Measurements from ENCODE around the gene URGCP.

Gene URGCP

DNA sequence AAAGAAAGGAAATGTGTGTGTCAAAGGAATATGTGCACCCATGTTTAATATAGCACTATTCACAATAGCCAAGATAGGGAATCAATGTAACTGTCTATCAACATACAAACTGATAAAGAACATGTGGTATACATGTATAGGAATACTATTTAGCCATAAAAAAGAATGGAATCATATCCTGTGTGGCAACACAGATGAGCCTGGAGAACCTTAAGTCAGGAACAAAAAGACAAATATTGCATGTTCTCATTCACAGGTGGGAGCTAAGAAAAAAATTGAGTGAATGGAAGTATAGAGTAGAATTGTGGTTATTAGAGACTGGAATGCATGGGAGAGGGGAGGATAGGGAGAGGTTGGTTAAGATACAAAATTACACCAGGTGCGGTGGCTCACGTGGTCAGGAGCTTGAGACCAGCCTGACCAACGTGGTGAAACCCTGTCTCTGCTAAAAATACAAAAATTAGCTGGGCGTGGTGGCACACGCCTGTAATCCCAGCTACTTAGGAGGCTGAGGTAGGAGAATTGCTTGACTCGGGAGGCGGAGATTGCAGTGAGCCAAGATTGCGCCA, 10.5 kb downstream of the URGCP start:
- Histone ChIP-seq H3K4ac (ENCODE audit: low read depth, low read length) (no peak overlapping the region), H4K8ac (ENCODE audit: low read depth, low read length) (no peak overlapping the region), H3K36me3 (ENCODE audit: control insufficient read depth, insufficient read depth, low read length) (no peaks in the 10 kb centered on the region), H2BK120ac (ENCODE audit: low read depth, low read length) (no peak overlapping the region), H3K4me1 (ENCODE audit: control insufficient read depth, low read depth, low read length) (no peaks in the 10 kb centered on the region), H3K23ac (ENCODE audit: low read length) (no peak overlapping the region), H3K27me3 (ENCODE audit: insufficient read depth, low read length, poor library complexity) (no peaks in the 10 kb centered on the region), H3K4me2 (ENCODE audit: low read length) (no peak overlapping the region), H3K27ac (ENCODE audit: low read depth, low read length) (no peak overlapping the region), H2BK15ac (replicated peaks; ENCODE audit: low read depth) (no peak overlapping the region), H4K5ac (ENCODE audit: low read length) (no peak overlapping the region), H3K18ac (ENCODE audit: low read length) (no peak overlapping the region), H3K9ac (ENCODE audit: low read length) (no peak overlapping the region), H3K79me2 (ENCODE audit: control insufficient read depth, insufficient read depth, low read length) (peaks cover 1% of the 10 kb centered on the region), H2BK5ac (ENCODE audit: low read length) (no peak overlapping the region), H2AK5ac (ENCODE audit: low read length) (no peak overlapping the region), H3K79me1 (ENCODE audit: low read length) (peaks cover 2% of the 10 kb centered on the region), H3K4me3 (ENCODE audit: low read length) (no peak overlapping the region), H3K56ac (ENCODE audit: low read length) (no peak overlapping the region)
- no CpG with 5 or more reads among the region's 8 CpGs for WGBS (ENCODE audit: extremely low coverage, insufficient coverage, low lambda C conversion rate)
- DNase-seq = no peak

DNA sequence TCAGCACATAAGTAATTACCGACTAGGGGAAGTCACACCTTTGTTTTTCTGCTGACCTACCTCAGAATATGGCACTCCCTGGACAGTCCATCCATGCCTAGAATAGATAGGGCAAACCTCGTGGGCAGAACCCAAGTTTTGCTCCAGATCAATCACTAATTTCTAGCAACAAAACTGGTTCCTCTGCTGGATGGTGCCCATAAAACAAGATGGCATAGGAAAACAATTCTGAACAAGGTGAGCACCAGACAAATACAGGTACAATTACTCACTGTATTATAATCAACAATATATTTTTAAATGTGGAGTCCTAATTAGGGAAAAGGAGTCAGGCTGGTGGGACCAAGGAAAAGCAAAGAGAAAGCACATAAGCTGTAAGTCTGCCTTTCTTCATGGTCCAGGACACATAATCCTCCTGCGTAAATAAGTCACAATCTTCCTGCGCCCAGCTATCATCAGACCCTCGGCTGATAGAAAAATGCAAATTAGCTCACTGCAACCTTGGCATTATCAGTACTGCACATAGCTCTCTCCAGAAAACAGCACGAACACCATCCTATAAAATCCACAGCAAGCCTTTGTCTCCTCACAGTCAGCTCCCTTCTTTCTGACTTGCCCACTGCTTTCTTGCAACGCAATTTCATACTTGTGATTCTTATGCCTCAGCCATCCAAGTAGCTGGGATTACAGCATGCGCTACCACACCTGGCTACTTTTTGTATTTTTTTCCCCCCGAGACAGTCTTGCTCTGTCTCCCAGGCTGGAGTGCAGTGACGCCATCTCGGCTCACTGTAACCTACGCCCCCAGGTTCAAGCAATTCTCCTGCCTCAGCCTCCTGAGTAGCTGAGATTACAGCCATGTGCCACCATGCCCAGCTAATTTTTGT, 15.1 kb downstream of the URGCP start:
- no peak overlapping the region for H3K27ac ChIP-seq (ENCODE audit: low read depth, low read length)
- H3K79me1 ChIP-seq (ENCODE audit: low read length) = peaks cover 4% of the 10 kb centered on the region
- no peak overlapping the region for H3K23ac ChIP-seq (ENCODE audit: low read length)
- no peak overlapping the region for H4K5ac ChIP-seq (ENCODE audit: low read length)
- H3K79me2 ChIP-seq (ENCODE audit: control insufficient read depth, insufficient read depth, low read length) = no peaks in the 10 kb centered on the region
- H3K18ac ChIP-seq (ENCODE audit: low read length) = no peak overlapping the region
- H3K9ac ChIP-seq (ENCODE audit: low read length) = no peak overlapping the region
- H3K36me3 ChIP-seq (ENCODE audit: control insufficient read depth, insufficient read depth, low read length) = no peaks in the 10 kb centered on the region
- H3K4me2 ChIP-seq (ENCODE audit: low read length) = no peak overlapping the region
- H4K8ac ChIP-seq (ENCODE audit: low read depth, low read length) = no peak overlapping the region
- no peak overlapping the region for H3K56ac ChIP-seq (ENCODE audit: low read length)
- H2BK15ac ChIP-seq (replicated peaks; ENCODE audit: low read depth) = no peak overlapping the region
- no peaks in the 10 kb centered on the region for H3K27me3 ChIP-seq (ENCODE audit: insufficient read depth, low read length, poor library complexity)
- DNase-seq = no peak
- no CpG with 5 or more reads among the region's 12 CpGs for WGBS (ENCODE audit: extremely low coverage, insufficient coverage, low lambda C conversion rate)
- no peak overlapping the region for H2BK120ac ChIP-seq (ENCODE audit: low read depth, low read length)
- no peak overlapping the region for H3K4ac ChIP-seq (ENCODE audit: low read depth, low read length)
- H2AK5ac ChIP-seq (ENCODE audit: low read length) = no peak overlapping the region
- no peak overlapping the region for H3K4me3 ChIP-seq (ENCODE audit: low read length)
- no peak overlapping the region for H2BK5ac ChIP-seq (ENCODE audit: low read length)
- H3K4me1 ChIP-seq (ENCODE audit: control insufficient read depth, low read depth, low read length) = no peaks in the 10 kb centered on the region

GRCh38 chr7:43890468-43890867, 15.9 kb downstream of the URGCP start:
- Histone ChIP-seq H3K79me2 (ENCODE audit: control insufficient read depth, insufficient read depth, low read length) (no peaks in the 10 kb centered on the region), H2BK120ac (ENCODE audit: low read depth, low read length) (no peak overlapping the region), H3K4me1 (ENCODE audit: control insufficient read depth, low read depth, low read length) (no peaks in the 10 kb centered on the region), H3K4ac (ENCODE audit: low read depth, low read length) (no peak overlapping the region), H4K8ac (ENCODE audit: low read depth, low read length) (no peak overlapping the region), H3K27ac (ENCODE audit: low read depth, low read length) (no peak overlapping the region), H3K56ac (ENCODE audit: low read length) (no peak overlapping the region), H4K5ac (ENCODE audit: low read length) (no peak overlapping the region), H3K9ac (ENCODE audit: low read length) (no peak overlapping the region), H3K4me2 (ENCODE audit: low read length) (no peak overlapping the region), H3K79me1 (ENCODE audit: low read length) (peaks cover 4% of the 10 kb centered on the region), H3K27me3 (ENCODE audit: insufficient read depth, low read length, poor library complexity) (no peaks in the 10 kb centered on the region), H3K23ac (ENCODE audit: low read length) (no peak overlapping the region), H2BK5ac (ENCODE audit: low read length) (no peak overlapping the region), H3K4me3 (ENCODE audit: low read length) (no peak overlapping the region), H2BK15ac (replicated peaks; ENCODE audit: low read depth) (no peak overlapping the region), H2AK5ac (ENCODE audit: low read length) (no peak overlapping the region), H3K36me3 (ENCODE audit: control insufficient read depth, insufficient read depth, low read length) (no peaks in the 10 kb centered on the region), H3K18ac (ENCODE audit: low read length) (no peak overlapping the region)
- no CpG with 5 or more reads among the region's 6 CpGs for WGBS (ENCODE audit: extremely low coverage, insufficient coverage, low lambda C conversion rate)
- no peak for DNase-seq

DNA sequence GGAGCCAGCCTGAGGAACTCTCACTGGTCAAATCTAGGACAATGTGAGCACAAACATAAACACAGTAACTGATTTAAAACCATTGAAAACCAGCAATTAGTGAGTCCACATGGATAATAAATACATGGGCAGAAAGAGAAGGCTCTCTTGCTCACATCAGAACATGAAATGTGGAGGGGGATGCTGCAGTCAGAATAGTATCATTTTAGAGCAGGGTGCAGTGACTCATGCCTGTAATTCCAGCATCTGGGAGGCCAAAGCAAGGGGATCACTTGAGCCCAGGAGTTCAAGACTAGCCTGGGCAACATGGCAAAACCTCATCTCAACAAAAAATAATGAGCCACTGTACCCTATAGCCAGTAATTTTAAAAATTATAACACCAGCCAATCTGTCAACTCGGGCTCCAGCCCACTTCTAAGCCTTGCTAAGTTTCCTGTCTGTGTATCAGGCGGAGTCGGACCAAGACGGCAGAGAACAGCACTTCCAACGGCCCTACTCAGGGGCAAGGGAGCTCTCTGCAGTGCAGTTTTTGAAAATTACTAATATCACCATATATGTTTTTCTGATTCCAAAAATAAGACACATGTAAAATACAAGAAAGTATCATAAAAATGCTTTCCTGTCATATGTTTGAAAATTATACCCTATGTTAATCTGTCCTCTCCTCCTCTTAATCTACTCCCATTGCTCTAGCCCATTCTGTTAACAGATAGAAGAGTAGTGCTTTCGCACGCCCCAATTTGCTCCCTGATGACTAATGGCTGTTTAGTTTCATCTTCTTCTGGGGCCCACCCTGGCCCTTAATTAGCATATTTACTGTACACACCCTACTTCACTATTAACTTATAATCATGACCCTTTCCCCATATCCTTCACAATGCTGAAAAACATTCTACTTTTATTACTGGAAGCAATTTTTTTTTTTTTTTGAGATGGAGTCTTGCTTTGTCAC, 17.1 kb downstream of the URGCP start:
- Histone ChIP-seq H3K23ac (ENCODE audit: low read length) (no peak overlapping the region), H3K9ac (ENCODE audit: low read length) (no peak overlapping the region), H2BK120ac (ENCODE audit: low read depth, low read length) (no peak overlapping the region), H3K79me2 (ENCODE audit: control insufficient read depth, insufficient read depth, low read length) (no peaks in the 10 kb centered on the region), H4K5ac (ENCODE audit: low read length) (no peak overlapping the region), H3K79me1 (ENCODE audit: low read length) (peaks cover 2% of the 10 kb centered on the region), H3K56ac (ENCODE audit: low read length) (no peak overlapping the region), H3K18ac (ENCODE audit: low read length) (no peak overlapping the region), H2BK5ac (ENCODE audit: low read length) (no peak overlapping the region), H2AK5ac (ENCODE audit: low read length) (no peak overlapping the region), H3K36me3 (ENCODE audit: control insufficient read depth, insufficient read depth, low read length) (no peaks in the 10 kb centered on the region), H2BK15ac (replicated peaks; ENCODE audit: low read depth) (no peak overlapping the region), H3K4ac (ENCODE audit: low read depth, low read length) (no peak overlapping the region), H3K4me2 (ENCODE audit: low read length) (no peak overlapping the region), H3K27ac (ENCODE audit: low read depth, low read length) (no peak overlapping the region), H3K27me3 (ENCODE audit: insufficient read depth, low read length, poor library complexity) (no peaks in the 10 kb centered on the region), H4K8ac (ENCODE audit: low read depth, low read length) (no peak overlapping the region), H3K4me3 (ENCODE audit: low read length) (no peak overlapping the region), H3K4me1 (ENCODE audit: control insufficient read depth, low read depth, low read length) (no peaks in the 10 kb centered on the region)
- no CpG with 5 or more reads among the region's 7 CpGs for WGBS (ENCODE audit: extremely low coverage, insufficient coverage, low lambda C conversion rate)
- DNase-seq = no peak

- H3K27ac ChIP-seq (ENCODE audit: low read depth, low read length) = no peak overlapping the region
Observed at GRCh38 chr7:43884617-43885016, 21.8 kb downstream of the URGCP start.

More at GRCh38 chr7:43884617-43885016, 21.8 kb downstream of the URGCP start:
- no peaks in the 10 kb centered on the region for H3K36me3 ChIP-seq (ENCODE audit: control insufficient read depth, insufficient read depth, low read length)
- DNase-seq = no peak
- H3K27me3 ChIP-seq (ENCODE audit: insufficient read depth, low read length, poor library complexity) = no peaks in the 10 kb centered on the region
- no peak overlapping the region for H3K4ac ChIP-seq (ENCODE audit: low read depth, low read length)
- H2AK5ac ChIP-seq (ENCODE audit: low read length) = no peak overlapping the region
- H2BK5ac ChIP-seq (ENCODE audit: low read length) = no peak overlapping the region
- H3K79me1 ChIP-seq (ENCODE audit: low read length) = peaks cover 2% of the 10 kb centered on the region
- no peaks in the 10 kb centered on the region for H3K4me1 ChIP-seq (ENCODE audit: control insufficient read depth, low read depth, low read length)
- no peak overlapping the region for H3K56ac ChIP-seq (ENCODE audit: low read length)
- H3K23ac ChIP-seq (ENCODE audit: low read length) = no peak overlapping the region
- no peak overlapping the region for H2BK120ac ChIP-seq (ENCODE audit: low read depth, low read length)
- no peak overlapping the region for H2BK15ac ChIP-seq (replicated peaks; ENCODE audit: low read depth)
- H4K5ac ChIP-seq (ENCODE audit: low read length) = no peak overlapping the region
- H4K8ac ChIP-seq (ENCODE audit: low read depth, low read length) = no peak overlapping the region
- no peak overlapping the region for H3K9ac ChIP-seq (ENCODE audit: low read length)
- no peak overlapping the region for H3K4me3 ChIP-seq (ENCODE audit: low read length)
- H3K4me2 ChIP-seq (ENCODE audit: low read length) = no peak overlapping the region
- WGBS (ENCODE audit: extremely low coverage, insufficient coverage, low lambda C conversion rate) = no CpG with 5 or more reads among the region's 4 CpGs
- H3K79me2 ChIP-seq (ENCODE audit: control insufficient read depth, insufficient read depth, low read length) = no peaks in the 10 kb centered on the region
- H3K18ac ChIP-seq (ENCODE audit: low read length) = no peak overlapping the region

All from mesendoderm (in vitro differentiated cells).